GM18526 (cell line): ENCODE data around the gene METRNL.

Source experiments
- POLR2A ChIP-seq: IDR thresholded peaks from 3 replicates; pipeline ENCODE4 v1.6.1; 2011; ENCODE audit not compliant: insufficient read length; ENCODE audit errors: extremely low read depth

Gene METRNL

DNA sequence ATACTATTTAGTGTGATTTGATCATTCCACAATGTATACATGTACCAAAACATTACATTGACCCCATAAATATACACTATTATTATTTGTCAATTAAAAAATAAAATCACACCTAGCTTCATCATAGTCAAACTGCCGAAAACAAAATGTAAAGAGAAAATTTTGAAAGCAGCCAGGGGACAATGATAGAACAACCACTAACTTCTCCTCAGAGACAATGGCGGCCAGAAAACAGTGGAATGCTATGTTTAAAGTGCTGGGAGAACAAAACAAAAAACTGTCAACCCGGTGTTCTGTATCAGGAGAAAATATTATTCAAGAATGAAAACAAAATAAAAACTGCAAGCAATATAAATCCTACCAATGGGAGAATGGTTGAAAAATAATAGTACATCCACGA, 63.2 kb downstream of the METRNL start:
- TF ChIP-seq POLR2A, result no peak

DNA sequence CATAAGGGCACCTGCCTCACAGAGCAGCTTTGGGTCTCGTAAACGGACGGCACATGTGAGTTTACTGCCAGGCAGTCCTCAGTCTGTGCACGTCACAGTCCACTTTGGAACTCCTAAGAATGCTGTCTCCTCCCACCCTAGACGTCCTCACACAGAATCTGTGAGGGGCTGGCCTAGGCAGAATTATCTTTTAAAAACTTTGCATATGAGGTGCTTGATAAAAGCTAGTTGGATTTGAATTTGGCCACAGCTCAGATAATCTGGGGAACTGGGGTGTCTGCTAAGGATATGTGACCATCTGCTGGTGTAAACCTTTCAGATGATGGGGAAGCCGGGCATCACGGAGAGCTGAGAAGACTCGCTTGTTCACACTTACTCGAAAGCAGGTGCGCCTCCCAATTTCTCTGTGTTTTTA, 64.4 kb downstream of the METRNL start:
- no peak for TF ChIP-seq POLR2A
